D721Med (cell line): ENCODE measurements around the gene GALNT2.

ENCODE experiments used
- DNase-seq: peaks from one replicate; pipeline ENCODE4 v3.0.0; 2011; ENCODE audit warnings: low spot score; ENCODE audit not compliant: insufficient read length
- FAIRE-seq: peaks from 2 replicates; lab custom pipeline; 2011; peaks lifted over from hg19 to GRCh38; lab: Jason Lieb, UNC
- CTCF ChIP-seq: IDR thresholded peaks from 2 replicates; pipeline ENCODE4 v1.5.1; 2012; ENCODE audit warnings: mild to moderate bottlenecking, control low read depth; ENCODE audit not compliant: insufficient read depth; ENCODE audit errors: missing control alignments

Gene GALNT2

GRCh38 chr1:230313453-230314141, 246.6 kb downstream of the GALNT2 start:
- FAIRE-seq (no peak), DNase-seq (no peak)
- no peak for TF ChIP-seq CTCF

DNA sequence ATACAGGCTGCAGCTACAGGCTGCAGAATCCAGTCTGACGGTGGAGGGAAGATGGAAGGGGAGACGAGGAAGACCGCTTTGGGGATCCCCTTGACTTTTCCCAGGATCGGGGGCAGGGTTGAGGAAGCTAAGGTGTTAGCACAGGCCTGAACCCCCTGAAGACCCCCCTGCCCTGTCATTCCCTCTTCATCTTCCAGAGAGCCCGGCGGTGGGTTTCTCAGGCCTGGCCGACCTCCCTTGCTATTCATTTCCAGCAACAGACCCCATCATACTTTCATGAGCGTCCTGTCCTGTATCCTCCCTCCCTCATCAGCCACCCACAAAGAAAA, 247.1 kb downstream of the GALNT2 start:
- FAIRE-seq (no peak), DNase-seq (no peak)
- TF ChIP-seq CTCF = no peak

GRCh38 chr1:230315099-230315498, 248.1 kb downstream of the GALNT2 start:
- DNase-seq (no peak), FAIRE-seq (no peak)
- no peak for TF ChIP-seq CTCF

DNA sequence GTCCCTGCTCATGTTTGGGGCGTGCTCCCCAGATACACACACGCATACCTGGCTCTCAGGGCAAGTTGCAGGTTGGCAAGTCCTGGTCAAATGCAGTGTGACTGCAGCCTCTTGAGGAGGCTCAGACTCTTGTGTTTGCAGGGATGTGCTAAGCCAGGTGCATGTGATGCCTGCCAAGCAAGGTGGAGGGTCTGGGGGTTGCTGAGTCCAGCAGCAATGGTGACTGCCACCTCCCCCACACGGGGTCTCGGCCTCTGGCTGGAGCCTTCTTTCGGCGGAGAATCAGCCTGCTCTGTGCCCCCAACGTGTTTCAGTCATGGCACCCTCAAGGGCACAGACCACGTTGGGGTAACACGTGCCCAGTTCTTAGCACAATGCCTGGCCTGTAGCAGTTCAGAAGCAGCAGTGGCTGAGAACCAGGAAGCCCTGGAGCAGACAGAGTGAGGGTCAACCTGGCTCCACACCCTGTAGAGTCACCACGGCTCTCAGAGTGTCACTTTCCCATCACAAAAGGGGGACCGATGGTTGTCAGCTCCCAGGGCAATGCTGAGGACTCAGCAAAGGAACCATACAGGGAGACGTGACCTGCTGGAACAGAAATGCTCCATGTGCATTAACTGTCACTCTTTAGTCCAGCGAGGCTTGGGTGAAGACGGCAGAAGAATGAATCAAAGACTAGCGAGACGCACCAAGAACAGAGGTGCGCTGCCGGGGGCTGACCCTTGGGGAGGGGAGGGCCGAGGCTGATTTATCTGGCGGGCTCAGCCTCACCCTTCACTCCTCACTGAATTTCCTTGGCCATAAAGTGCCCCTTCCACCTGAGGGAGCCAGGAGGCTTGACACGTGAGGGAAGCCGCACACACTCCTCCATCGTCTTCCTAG, 250.1 kb downstream of the GALNT2 start:
- TF ChIP-seq CTCF = no peak
- DNase-seq (no peak), FAIRE-seq (no peak)

DNA sequence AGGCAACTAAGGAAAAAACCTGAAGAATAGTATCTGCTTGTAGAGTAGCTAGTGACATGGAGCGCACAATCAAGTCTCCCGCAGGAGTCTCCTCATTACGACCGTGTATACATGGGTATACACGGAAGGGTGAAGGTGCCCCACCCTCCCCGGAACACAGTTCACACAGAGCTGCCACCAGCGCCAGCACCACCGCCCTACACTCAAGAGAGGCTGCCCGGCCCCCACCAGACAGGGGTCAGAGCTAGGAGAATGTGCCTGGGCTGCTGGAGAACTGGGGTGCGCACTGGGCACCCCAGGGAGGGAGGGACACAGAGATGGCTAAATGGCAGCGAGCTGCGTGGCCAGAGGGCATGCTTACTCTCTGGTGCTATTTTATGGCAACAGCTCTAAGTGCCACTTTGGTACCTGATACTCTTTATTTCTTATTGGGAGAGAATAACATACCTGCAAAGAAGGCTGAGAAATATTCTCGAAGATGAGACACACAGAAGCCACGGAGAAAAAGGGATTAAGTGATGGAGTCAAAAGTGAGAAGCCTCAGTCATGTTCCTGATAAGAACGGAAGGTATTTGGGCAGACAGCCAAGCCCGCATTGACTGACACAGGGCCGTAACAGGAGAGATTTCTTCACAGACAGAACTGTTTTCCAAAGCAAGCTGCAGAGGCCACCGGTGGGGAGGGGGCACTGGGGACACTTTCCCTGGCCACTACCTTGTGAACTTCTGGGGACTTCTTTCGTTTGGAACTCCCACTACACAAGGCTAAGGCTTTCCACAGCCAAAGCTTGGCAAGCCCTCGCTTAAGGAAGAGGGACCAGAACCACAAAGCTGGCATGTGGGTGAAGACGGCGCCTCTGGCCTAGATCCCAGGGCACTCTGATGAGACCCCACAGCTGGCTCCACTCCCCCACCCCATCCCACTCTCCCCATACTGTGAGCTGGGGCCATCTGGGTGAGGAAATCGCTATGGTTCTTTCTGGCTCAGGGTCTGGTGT, 251.1 kb downstream of the GALNT2 start:
- FAIRE-seq (no peak), DNase-seq (no peak)
- TF ChIP-seq CTCF = no peak

DNA sequence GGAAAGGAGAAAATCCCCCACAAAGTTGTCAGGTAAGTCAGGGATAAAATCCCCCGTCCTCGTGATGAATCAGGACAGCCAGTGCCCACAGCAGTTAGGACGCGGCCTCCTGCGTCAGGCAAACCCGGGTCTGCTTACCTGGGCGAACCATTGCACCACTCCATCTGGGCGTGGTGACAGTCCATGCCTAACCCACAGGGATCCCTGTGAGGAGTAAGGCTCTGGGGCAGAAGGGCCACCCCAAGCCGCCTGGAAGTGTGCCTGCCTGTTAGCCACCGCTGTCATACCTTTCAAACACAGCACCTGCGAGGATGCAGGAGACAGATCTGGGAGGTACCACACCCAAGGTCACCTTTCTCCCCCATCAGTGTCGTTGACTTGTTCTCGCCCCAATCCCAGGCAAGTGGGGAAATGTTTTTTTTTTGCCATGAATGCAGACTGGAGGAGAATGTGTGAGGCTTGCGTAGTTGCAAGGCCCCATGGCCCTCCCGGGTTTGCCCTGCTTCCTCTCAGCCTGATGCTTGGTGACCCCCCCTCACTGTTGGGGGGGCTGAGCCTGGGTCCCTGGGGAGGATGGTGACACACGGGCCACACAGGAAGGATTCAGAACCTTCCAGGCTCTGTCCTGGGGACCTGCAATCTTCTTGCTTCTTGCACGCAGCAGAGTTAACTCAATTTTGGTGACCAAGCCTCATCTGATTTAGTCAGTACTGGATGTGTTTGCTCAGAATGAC, 252.1 kb downstream of the GALNT2 start:
- no peak for FAIRE-seq

More for the DNA sequence above, 252.1 kb downstream of the GALNT2 start:
- no peak for DNase-seq
- TF ChIP-seq CTCF = no peak
